NB4 (cell line): Measurements from ENCODE around the gene CGNL1.

Experiments
- CTCF ChIP-seq: IDR thresholded peaks from one replicate; pipeline ENCODE4 v1.5.1; 2012; ENCODE audit warnings: low read depth, low read length
- MAX ChIP-seq: IDR thresholded peaks from 2 replicates; pipeline ENCODE4 v1.6.1; 2011; ENCODE audit warnings: low read depth, low read length
- MYC ChIP-seq: IDR thresholded peaks from 2 replicates; pipeline ENCODE4 v1.6.1; 2011; ENCODE audit warnings: low read depth, low read length
- POLR2A ChIP-seq: IDR thresholded peaks from 2 replicates; pipeline ENCODE4 v1.6.1; 2011; ENCODE audit warnings: mild to moderate bottlenecking; ENCODE audit not compliant: insufficient read length; ENCODE audit errors: extremely low read depth

- TF ChIP-seq CTCF (no peak), POLR2A (no peak), MAX (no peak), MYC (no peak)
These were observed 160.8 kb downstream of the CGNL1 start for GRCh38 chr15:57537072-57537471.
